Measurements from ENCODE around the gene NUDT3. TPM values are rescaled to one million over a fixed set of nuclear protein-coding genes. Genes with fewer than 3 reads are reported as not detected.

The NUDT3 gene
- polyA plus RNA-seq, 4 donors, result 15.3 to 24.7 (median 19.3) TPM

DNA sequence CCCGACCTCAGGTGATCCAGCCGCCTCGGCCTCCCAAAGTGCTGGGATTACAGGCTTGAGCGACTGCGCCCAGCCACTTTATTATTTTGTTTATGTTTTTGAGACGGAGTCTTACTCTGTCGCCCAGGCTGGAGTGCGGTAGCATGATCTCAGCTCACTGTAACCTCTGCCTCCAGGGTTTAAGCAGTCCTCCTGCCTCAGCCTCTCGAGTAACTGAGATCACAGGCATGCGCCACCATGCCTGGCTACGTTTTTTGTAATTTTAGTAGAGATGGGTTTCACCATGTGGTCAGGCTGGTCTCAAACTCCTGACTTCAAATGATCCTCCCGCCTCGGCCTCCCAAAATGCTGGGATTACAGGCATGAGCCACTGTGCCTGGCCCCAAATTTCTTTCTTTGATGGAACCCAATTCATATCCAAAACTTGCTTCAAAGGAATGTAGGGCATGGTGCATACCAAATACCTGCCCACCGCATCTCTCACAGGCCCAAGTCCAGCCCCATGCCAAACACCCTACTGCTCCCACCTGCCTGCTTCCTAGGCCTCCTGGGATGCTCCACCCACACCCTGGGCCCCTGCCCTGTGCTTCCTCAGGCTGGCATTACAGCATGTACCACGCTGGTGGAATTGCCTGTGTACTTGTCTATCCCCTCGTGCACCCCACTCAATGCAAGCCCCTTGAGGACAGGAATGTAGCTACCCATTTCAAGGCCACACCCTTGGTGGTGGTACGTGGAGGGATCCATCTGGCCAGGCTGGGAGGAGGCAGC, 160.7 kb downstream of the NUDT3 start:
- DNase-seq (ENCODE audit: low read depth in 4 of 4, low spot score in 3 of 4), result no peak

GRCh38 chr6:34230653-34231371, 161.7 kb downstream of the NUDT3 start:
- no peak for DNase-seq (ENCODE audit: low read depth in 4 of 4, low spot score in 3 of 4)

GRCh38 chr6:34229877-34230276, 162.6 kb downstream of the NUDT3 start:
- DNase-seq (ENCODE audit: low read depth in 4 of 4, low spot score in 3 of 4), result no peak

Other genes with a start within 250 kb of the NUDT3 start
- under 1 TPM; 0.47 to 0.61 (median 0.50) TPM for gene GRM4, start 246.6 kb downstream of the NUDT3 start, polyA plus RNA-seq (ENCODE audit: insufficient read length in 4 of 4)
- 100 to 1,000 TPM in 3 of 4 donors, 10 to 100 TPM in 1; 27.1 to 154 (median 113) TPM for gene HMGA1, start 155.8 kb downstream of the NUDT3 start, polyA plus RNA-seq (ENCODE audit: insufficient read length in 4 of 4)
- 10 to 100 TPM in 3 of 4 donors, 1 to 10 TPM in 1; 9.6 to 14.1 (median 13.0) TPM for gene SMIM29, start 143.7 kb downstream of the NUDT3 start, polyA plus RNA-seq (ENCODE audit: insufficient read length in 4 of 4)
- gene RPS10, start 33.4 kb upstream of the NUDT3 start, polyA plus RNA-seq (ENCODE audit: insufficient read length in 4 of 4), result 1,000 to 10,000 TPM; 1,176 to 1,427 (median 1,217) TPM
- under 1 TPM; 0.59 to 0.89 (median 0.71) TPM for gene PACSIN1, start 73.4 kb upstream of the NUDT3 start, polyA plus RNA-seq (ENCODE audit: insufficient read length in 4 of 4)
- under 1 TPM in 3 of 4 donors, not detected in 1; 0.15 to 0.18 (median 0.16) TPM for gene SPDEF, start 163.7 kb upstream of the NUDT3 start, polyA plus RNA-seq (ENCODE audit: insufficient read length in 4 of 4)

Data from left renal pelvis (tissue), 4 donors.